SH-SY5Y (cell line): ENCODE data around the gene RNASEH2B.

ENCODE experiments used
- GATA2 ChIP-seq: IDR thresholded peaks from 2 replicates; pipeline ENCODE4 v1.6.1; 2011; ENCODE audit warnings: mild to moderate bottlenecking, low read depth, low read length
- GATA3 ChIP-seq: IDR thresholded peaks from 2 replicates; pipeline ENCODE4 v1.6.1; 2011; ENCODE audit warnings: low read depth, mild to moderate bottlenecking, low read length, moderate library complexity

Gene RNASEH2B

GRCh38 chr13:51004111-51004865 lies 94.7 kb downstream of the RNASEH2B start:
- TF ChIP-seq GATA2 (no peak), GATA3 (no peak)

- TF ChIP-seq GATA2 (no peak), GATA3 (no peak)
These were observed 95.4 kb downstream of the RNASEH2B start for GRCh38 chr13:51004918-51005460.

DNA sequence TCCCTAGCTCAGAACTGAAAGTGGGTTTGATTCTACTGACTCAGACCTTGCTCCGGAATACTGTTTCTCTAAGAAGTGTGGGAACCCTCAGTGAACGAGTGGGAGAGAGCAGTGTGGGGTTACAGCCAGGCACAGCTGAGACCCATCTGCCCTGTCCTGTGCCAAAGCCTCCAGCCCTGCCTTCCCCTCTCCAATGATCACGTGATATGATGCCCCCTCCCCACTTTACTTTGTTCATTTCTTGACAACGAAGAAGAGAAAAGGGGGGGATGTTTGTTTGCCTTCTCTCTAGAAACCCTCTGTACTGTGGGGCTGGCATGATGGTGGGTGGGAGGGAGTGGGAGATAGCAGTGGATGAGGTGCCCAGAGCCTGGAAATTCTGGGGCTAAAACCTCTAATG lies 96.0 kb downstream of the RNASEH2B start:
- no peak for TF ChIP-seq GATA2
- TF ChIP-seq GATA3: no peak
